HG03432 (cell line): ENCODE data around the gene JARID2.

ENCODE experiments used
- ATAC-seq: cut with Tn5 transposase; IDR thresholded peaks from one replicate; pipeline ENCODE4 v1.9.1; 2021; ENCODE audit warnings: mild to moderate bottlenecking, moderate library complexity; ENCODE audit not compliant: unreplicated experiment

The JARID2 gene

GRCh38 chr6:15513131-15513771, 267.4 kb downstream of the JARID2 start:
- no peak for ATAC-seq

- ATAC-seq = no peak
Measured at GRCh38 chr6:15513801-15514711, 268.2 kb downstream of the JARID2 start.

- ATAC-seq = no peak
Measured at GRCh38 chr6:15515226-15515625, 269.4 kb downstream of the JARID2 start.

- ATAC-seq = no peak
Measured at GRCh38 chr6:15515660-15516375, 269.9 kb downstream of the JARID2 start.

GRCh38 chr6:15516378-15516777, 270.5 kb downstream of the JARID2 start:
- no peak for ATAC-seq

GRCh38 chr6:15516923-15517560, 271.2 kb downstream of the JARID2 start:
- no peak for ATAC-seq

GRCh38 chr6:15517600-15517999, 271.7 kb downstream of the JARID2 start:
- no peak for ATAC-seq

GRCh38 chr6:15518057-15518456, 272.2 kb downstream of the JARID2 start:
- ATAC-seq = no peak

GRCh38 chr6:15518878-15519277, 273.0 kb downstream of the JARID2 start:
- ATAC-seq = no peak

GRCh38 chr6:15519681-15520080, 273.8 kb downstream of the JARID2 start:
- no peak for ATAC-seq

GRCh38 chr6:15520626-15521203, 274.8 kb downstream of the JARID2 start:
- no peak for ATAC-seq

GRCh38 chr6:15521582-15521981, 275.7 kb downstream of the JARID2 start:
- no peak for ATAC-seq

GRCh38 chr6:15522026-15522425, 276.2 kb downstream of the JARID2 start:
- no peak for ATAC-seq

- ATAC-seq = no peak
Measured at GRCh38 chr6:15522427-15522826, 276.6 kb downstream of the JARID2 start.

- ATAC-seq = no peak
Measured at GRCh38 chr6:15522856-15523529, 277.1 kb downstream of the JARID2 start.

- ATAC-seq = no peak
Measured at GRCh38 chr6:15523679-15524630, 278.1 kb downstream of the JARID2 start.

- ATAC-seq = no peak
Measured at GRCh38 chr6:15524861-15525401, 279.1 kb downstream of the JARID2 start.

- ATAC-seq = no peak
Measured at GRCh38 chr6:15526212-15526701, 280.4 kb downstream of the JARID2 start.
